Left forelimb (tissue), 1 donor: Measurements from ENCODE around the gene MITF.
"Not testable (repeated sequence)": the region's sequence is repeated elsewhere in the genome, so short reads cannot be mapped to it uniquely, and the experiment has no call there.

ENCODE experiments used
- DNase-seq: peaks from one replicate; pipeline ENCODE4 v3.0.0-alpha.2; 2018; ENCODE audit warnings: low spot score

MITF gene

GRCh38 chr3:69914395-69914794 lies 175.1 kb downstream of the MITF start:
- no peak for DNase-seq

GRCh38 chr3:69915726-69916125 lies 176.5 kb downstream of the MITF start:
- DNase-seq = no peak

GRCh38 chr3:69920009-69920408 lies 180.7 kb downstream of the MITF start:
- not testable (repeated sequence) for DNase-seq

GRCh38 chr3:69921651-69922050 lies 182.4 kb downstream of the MITF start:
- DNase-seq = no peak

GRCh38 chr3:69922521-69923000 lies 183.3 kb downstream of the MITF start:
- DNase-seq = no peak

GRCh38 chr3:69925506-69925905 lies 186.2 kb downstream of the MITF start:
- DNase-seq = no peak

- no peak for DNase-seq
Measured at GRCh38 chr3:69926385-69926784, 187.1 kb downstream of the MITF start.

- no peak for DNase-seq
Measured at GRCh38 chr3:69927571-69927970, 188.3 kb downstream of the MITF start.

GRCh38 chr3:69929019-69929418 lies 189.8 kb downstream of the MITF start:
- no peak for DNase-seq

GRCh38 chr3:69930564-69930963 lies 191.3 kb downstream of the MITF start:
- DNase-seq = no peak

- no peak for DNase-seq
Measured at GRCh38 chr3:69932087-69932486, 192.8 kb downstream of the MITF start.

GRCh38 chr3:69932501-69932900 lies 193.2 kb downstream of the MITF start:
- no peak for DNase-seq

GRCh38 chr3:69934398-69934797 lies 195.1 kb downstream of the MITF start:
- no peak for DNase-seq

- DNase-seq = no peak
Measured at GRCh38 chr3:69936266-69936665, 197.0 kb downstream of the MITF start.

- DNase-seq = no peak
Measured at GRCh38 chr3:69938061-69938460, 198.8 kb downstream of the MITF start.

GRCh38 chr3:69938931-69939330 lies 199.7 kb downstream of the MITF start:
- DNase-seq = no peak

- DNase-seq = no peak
Measured at GRCh38 chr3:69941037-69941436, 201.8 kb downstream of the MITF start.

- DNase-seq = no peak
Measured at GRCh38 chr3:69941439-69942176, 202.3 kb downstream of the MITF start.

- DNase-seq = no peak
Measured at GRCh38 chr3:69944931-69945493, 205.7 kb downstream of the MITF start.

GRCh38 chr3:69948246-69948862 lies 209.1 kb downstream of the MITF start:
- DNase-seq = no peak

GRCh38 chr3:69951616-69952015 lies 212.4 kb downstream of the MITF start:
- no peak for DNase-seq

- no peak for DNase-seq
Measured at GRCh38 chr3:69959581-69959980, 220.3 kb downstream of the MITF start.

- DNase-seq = no peak
Measured at GRCh38 chr3:69961706-69962439, 222.6 kb downstream of the MITF start.
